Mononuclear cell (primary cell): Measurements from ENCODE around the gene ATP2A1. TPM values are rescaled to one million over a fixed set of nuclear protein-coding genes. Genes with fewer than 3 reads are reported as not detected.
"Not testable (repeated sequence)": the region's sequence is repeated elsewhere in the genome, so short reads cannot be mapped to it uniquely, and the experiment has no call there.

Experiments used
- H3K27me3 ChIP-seq: 2 replicates; pipeline ENCODE4 v1.6.0; 2011; ENCODE audit warnings: low read length, control low read depth; ENCODE audit not compliant: insufficient read depth
- H3K4me1 ChIP-seq: 2 replicates; pipeline ENCODE4 v1.5.1; 2011; ENCODE audit warnings: mild to moderate bottlenecking, low read length, control low read depth; ENCODE audit not compliant: insufficient read depth
- H3K4me3 ChIP-seq: 2 replicates; pipeline ENCODE4 v1.5.1; 2011; ENCODE audit warnings: mild to moderate bottlenecking, low read length, moderate library complexity
- H3K9me3 ChIP-seq: 2 replicates; pipeline ENCODE4 v1.5.1; 2011; ENCODE audit warnings: low read depth, mild to moderate bottlenecking, control low read depth, low read length
- total RNA-seq: library from RNA; depleted of rRNA; stranded (reverse); fragments of >200 nt; gene quantifications from one replicate; pipeline ENCODE4 v1.2.3, GENCODE V29; 2012

ATP2A1 gene
- total RNA-seq, 1 donor: 0.52 TPM

GRCh38 chr16:28939825-28940224 is 61.5 kb downstream of the ATP2A1 start:
- peaks cover 16% of the 10 kb centered on the region for H3K4me1 ChIP-seq
- H3K27me3 ChIP-seq, H3K4me3 ChIP-seq, H3K9me3 ChIP-seq: not testable (repeated sequence)

- no peak overlapping the region for H3K4me3 ChIP-seq
- H3K27me3 ChIP-seq: no peaks in the 10 kb centered on the region
- H3K9me3 ChIP-seq: no peaks in the 10 kb centered on the region
- H3K4me1 ChIP-seq: peaks cover 10% of the 10 kb centered on the region
Measured at GRCh38 chr16:28943281-28943680, 65.0 kb downstream of the ATP2A1 start.

- Histone ChIP-seq H3K27me3 (no peaks in the 10 kb centered on the region), H3K9me3 (no peaks in the 10 kb centered on the region), H3K4me1 (peaks cover 19% of the 10 kb centered on the region), H3K4me3 (no peak overlapping the region)
Measured at GRCh38 chr16:28946681-28947080, 68.4 kb downstream of the ATP2A1 start.

GRCh38 chr16:28950648-28951409 is 72.5 kb downstream of the ATP2A1 start, which contains the start of gene NFATC2IP:
Gene NFATC2IP, plus strand, starts transcription at chr16:28950937. Its CDS starts 75 bp downstream, at chr16:28951012.
- H3K27me3 ChIP-seq: no peaks in the 10 kb centered on the region
- peak within 1 kb of the TSS; percentile 81 for H3K4me3 ChIP-seq
- H3K9me3 ChIP-seq: no peaks in the 10 kb centered on the region
- peaks cover 26% of the 10 kb centered on the region for H3K4me1 ChIP-seq

GRCh38 chr16:28951410-28951943 is 73.2 kb downstream of the ATP2A1 start:
- no peaks in the 10 kb centered on the region for H3K27me3 ChIP-seq
- peak overlapping the region; percentile 81 for H3K4me3 ChIP-seq
- H3K4me1 ChIP-seq: peaks cover 24% of the 10 kb centered on the region
- no peaks in the 10 kb centered on the region for H3K9me3 ChIP-seq

Other genes starting within 250 kb of the ATP2A1 start
- gene NPIPB8, start 240.4 kb upstream of the ATP2A1 start, total RNA-seq: 0.10 TPM
- 50.6 TPM for gene EIF3C, start 167.0 kb upstream of the ATP2A1 start, total RNA-seq
- gene NPIPB9, start 126.7 kb upstream of the ATP2A1 start, total RNA-seq: 15.5 TPM
- gene ATXN2L, start 55.5 kb upstream of the ATP2A1 start, total RNA-seq: 85.7 TPM
- 62.5 TPM for gene TUFM, start 32.1 kb upstream of the ATP2A1 start, total RNA-seq
- 12.1 TPM for gene SH2B1, start 14.6 kb upstream of the ATP2A1 start, total RNA-seq
- gene RABEP2, start 46.8 kb downstream of the ATP2A1 start, total RNA-seq: 16.3 TPM
- gene CD19, start 53.5 kb downstream of the ATP2A1 start, total RNA-seq: 6.6 TPM
- 31.5 TPM for gene NFATC2IP, start 72.4 kb downstream of the ATP2A1 start, total RNA-seq
- gene SPNS1, start 96.3 kb downstream of the ATP2A1 start, total RNA-seq: 18.7 TPM
- 34.0 TPM for gene LAT, start 106.6 kb downstream of the ATP2A1 start, total RNA-seq